IMR-90 (cell line): ENCODE results near the gene SLF2. TPM values are rescaled to one million over a fixed set of nuclear protein-coding genes. Genes with fewer than 3 reads are reported as not detected.

Source experiments
- ATAC-seq: fragments of 200-7000 bp; cut with Tn5 transposase; 2 replicates; pipeline ENCODE4 v1.9.1; 2020; ENCODE audit warnings: low read depth, mild to moderate bottlenecking, moderate library complexity
- BruUV-seq: library from RNA; stranded (reverse); fragments of 400-500 nt; replicated peaks from 2 replicates; lab custom pipeline; 2021; lab: Mats Ljungman, UMichigan
- CTCF ChIA-PET: fragments of 300-600 bp; formaldehyde crosslinking; extraction: SDS; loops from one replicate; lab custom pipeline; 2021; ENCODE audit warnings: antibody characterized with exemption; lab: Yijun Ruan, JAX
- POLR2A ChIA-PET: fragments of 300-600 bp; sonication (Branson Sonifier 250); formaldehyde crosslinking; loops from one replicate; lab custom pipeline; 2022; ENCODE audit warnings: antibody characterized with exemption; ENCODE audit not compliant: unreplicated experiment; lab: Charles Lee
- DNase-seq: peaks from one replicate; pipeline ENCODE4 v3.0.0; 2013
- H2AFZ ChIP-seq: replicated peaks from 2 replicates; pipeline ENCODE3; 2013; ENCODE audit warnings: low read length, mild to moderate bottlenecking; ENCODE audit not compliant: poor library complexity
- H2AK5ac ChIP-seq: 2 replicates; pipeline ENCODE4 v1.6.1; 2013; ENCODE audit warnings: low read depth, low read length, inconsistent platforms
- H2AK9ac ChIP-seq: replicated peaks from 2 replicates; pipeline ENCODE3; 2013; ENCODE audit warnings: mild to moderate bottlenecking, low read depth, low read length, moderate library complexity; ENCODE audit not compliant: poor library complexity
- H2BK120ac ChIP-seq: 2 replicates; pipeline ENCODE4 v1.6.1; 2013; ENCODE audit warnings: low read depth, low read length, inconsistent platforms
- H2BK15ac ChIP-seq: 3 replicates; pipeline ENCODE4 v1.6.1; 2013; ENCODE audit warnings: low read depth, low read length, inconsistent platforms
- H2BK20ac ChIP-seq: 2 replicates; pipeline ENCODE4 v1.6.1; 2013; ENCODE audit warnings: low read depth, mild to moderate bottlenecking, inconsistent platforms, low read length, moderate library complexity
- H2BK5ac ChIP-seq: 2 replicates; pipeline ENCODE4 v1.6.1; 2013; ENCODE audit warnings: mild to moderate bottlenecking, low read depth, low read length, inconsistent platforms; ENCODE audit not compliant: poor library complexity, severe bottlenecking
- H3K14ac ChIP-seq: replicated peaks from 2 replicates; pipeline ENCODE4 v1.6.1; 2013; ENCODE audit warnings: low read depth, low read length, inconsistent platforms
- H3K18ac ChIP-seq: 2 replicates; pipeline ENCODE4 v1.6.1; 2013; ENCODE audit warnings: low read depth, low read length, control low read depth
- H3K23ac ChIP-seq: 2 replicates; pipeline ENCODE4 v1.6.1; 2013; ENCODE audit warnings: low read depth, low read length, inconsistent platforms
- H3K27ac ChIP-seq: 2 replicates; pipeline ENCODE4 v1.5.1; 2013; ENCODE audit warnings: mild to moderate bottlenecking, control low read depth, low read length; ENCODE audit not compliant: insufficient read depth
- H3K27me3 ChIP-seq: 2 replicates; pipeline ENCODE4 v1.6.1; 2013; ENCODE audit warnings: low read length; ENCODE audit not compliant: control insufficient read depth, insufficient read depth
- H3K36me3 ChIP-seq: 2 replicates; pipeline ENCODE4 v1.6.1; 2013; ENCODE audit warnings: low read length, mixed read lengths; ENCODE audit not compliant: control insufficient read depth, insufficient read depth
- H3K4ac ChIP-seq: 2 replicates; pipeline ENCODE4 v1.6.1; 2013; ENCODE audit warnings: low read depth, low read length, inconsistent platforms
- H3K4me1 ChIP-seq: 2 replicates; pipeline ENCODE4 v1.6.1; 2013; ENCODE audit warnings: low read length, mixed read lengths; ENCODE audit not compliant: control insufficient read depth, insufficient read depth
- H3K4me2 ChIP-seq: 2 replicates; pipeline ENCODE4 v1.6.1; 2013; ENCODE audit warnings: low read depth, mild to moderate bottlenecking, control low read depth, low read length, moderate library complexity
- H3K4me3 ChIP-seq: 2 replicates; pipeline ENCODE4 v1.5.1; 2013; ENCODE audit warnings: low read depth, mild to moderate bottlenecking, control low read depth, low read length, moderate library complexity; ENCODE audit not compliant: insufficient read depth
- H3K56ac ChIP-seq: 2 replicates; pipeline ENCODE4 v1.6.1; 2013; ENCODE audit warnings: low read length, inconsistent platforms; ENCODE audit not compliant: insufficient read depth; ENCODE audit errors: extremely low read depth
- H3K79me1 ChIP-seq, 2 experiments: 2 replicates each; pipeline ENCODE4 v1.6.1; 2013; ENCODE audit warnings: low read length in 2 of 2, inconsistent platforms in 1 of 2, low read depth in 1 of 2
- H3K9ac ChIP-seq: 2 replicates; pipeline ENCODE4 v1.6.1; 2013; ENCODE audit warnings: low read depth, low read length, control low read depth
- H3K9me1 ChIP-seq: 2 replicates; pipeline ENCODE4 v1.6.1; 2013; ENCODE audit warnings: low read length, inconsistent platforms; ENCODE audit not compliant: insufficient read depth
- H3K9me3 ChIP-seq: 2 replicates; pipeline ENCODE4 v1.6.1; 2013; ENCODE audit warnings: low read length; ENCODE audit not compliant: control insufficient read depth, insufficient read depth
- H4K20me1 ChIP-seq: 2 replicates; pipeline ENCODE4 v1.6.1; 2013; ENCODE audit warnings: low read length, inconsistent platforms; ENCODE audit not compliant: insufficient read depth
- H4K5ac ChIP-seq: 2 replicates; pipeline ENCODE4 v1.6.1; 2013; ENCODE audit warnings: mild to moderate bottlenecking, low read depth, low read length, control low read depth
- H4K8ac ChIP-seq, 2 experiments: 2 replicates each; pipeline ENCODE4 v1.6.1; 2013; ENCODE audit warnings: low read depth in 2 of 2, low read length in 2 of 2, control low read depth in 1 of 2, inconsistent platforms in 1 of 2
- H4K91ac ChIP-seq: 2 replicates; pipeline ENCODE4 v1.6.1; 2013; ENCODE audit warnings: low read depth, low read length, inconsistent platforms; ENCODE audit not compliant: insufficient read depth
- BHLHE40 ChIP-seq: fragments of 150-350 bp; IDR thresholded peaks from 2 replicates; pipeline ENCODE4 v1.6.1; 2016; ENCODE audit warnings: mild to moderate bottlenecking, low read depth, low read length
- CEBPB ChIP-seq: IDR thresholded peaks from 2 replicates; pipeline ENCODE4 v1.6.1; 2012; ENCODE audit warnings: low read depth, low read length, improper control_type of control experiment
- CHD1 ChIP-seq: IDR thresholded peaks from 2 replicates; pipeline ENCODE4 v1.6.1; 2012; ENCODE audit warnings: low read depth, low read length, improper control_type of control experiment
- FOS ChIP-seq: fragments of 150-350 bp; IDR thresholded peaks from 2 replicates; pipeline ENCODE4 v1.6.1; 2016; ENCODE audit warnings: low read depth, low read length
- MAFK ChIP-seq: IDR thresholded peaks from 2 replicates; pipeline ENCODE4 v1.6.1; 2012; ENCODE audit warnings: low read depth, low read length, improper control_type of control experiment
- MAZ ChIP-seq: IDR thresholded peaks from 2 replicates; pipeline ENCODE4 v1.6.1; 2012; ENCODE audit warnings: low read depth, mild to moderate bottlenecking, low read length, improper control_type of control experiment, moderate library complexity, borderline replicate concordance
- MXI1 ChIP-seq: IDR thresholded peaks from 2 replicates; pipeline ENCODE4 v1.6.1; 2012; ENCODE audit warnings: low read depth, mild to moderate bottlenecking, low read length, moderate library complexity, borderline replicate concordance
- NFE2L2 ChIP-seq: fragments of 150-350 bp; IDR thresholded peaks from 2 replicates; pipeline ENCODE4 v1.6.1; 2016; ENCODE audit warnings: low read depth, mild to moderate bottlenecking, low read length
- POLR2A ChIP-seq: IDR thresholded peaks from 2 replicates; pipeline ENCODE4 v1.6.1; 2012; ENCODE audit warnings: mild to moderate bottlenecking, low read depth, low read length
- RAD21 ChIP-seq: IDR thresholded peaks from 2 replicates; pipeline ENCODE4 v1.6.1; 2012; ENCODE audit warnings: low read length, improper control_type of control experiment
- RCOR1 ChIP-seq: IDR thresholded peaks from 2 replicates; pipeline ENCODE4 v1.6.1; 2012; ENCODE audit warnings: mild to moderate bottlenecking, low read length, improper control_type of control experiment; ENCODE audit not compliant: insufficient replicate concordance
- RFX5 ChIP-seq: IDR thresholded peaks from 2 replicates; pipeline ENCODE4 v1.8.0; 2012; ENCODE audit warnings: low read depth, mild to moderate bottlenecking, low read length, moderate library complexity
- SMC3 ChIP-seq: fragments of 150-350 bp; IDR thresholded peaks from 2 replicates; pipeline ENCODE4 v1.6.1; 2016; ENCODE audit warnings: low read depth, mild to moderate bottlenecking, antibody characterized with exemption, low read length, moderate library complexity
- WGBS, 2 experiments: methylation state at CpG; one replicate each; pipeline versions ENCODE4 v1.1.5 to v1.1.7; 2013; ENCODE audit warnings: missing lambda C conversion rate in 2 of 2; ENCODE audit not compliant: insufficient read length in 1 of 2; ENCODE audit errors: extremely low coverage in 2 of 2; 5-methylcytosine and 5-hydroxymethylcytosine counted together
- dilution Hi-C: fragments of 300-500 bp; cut with HindIII; formaldehyde crosslinking; loops from one replicate; pipeline ENCODE4 v1.14.3; 2018; ENCODE audit warnings: low sequenced_read_pairs; ENCODE audit not compliant: unreplicated experiment
- in situ Hi-C: fragments of 300-500 bp; cut with MboI; formaldehyde crosslinking; loops from 3 replicates; pipeline ENCODE4 v1.14.3; 2019; ENCODE audit warnings: low sequenced_read_pairs, inconsistent platforms, mixed read lengths
- intact Hi-C: fragments of 100-400 bp; cut with micrococcal nuclease; formaldehyde crosslinking; loops from 2 replicates; pipeline ENCODE4 v1.10.0; 2022
- polyA plus RNA-seq, 3 experiments: library from polyadenylated mRNA; depleted of rRNA; stranded (reverse); fragments of >200 nt; gene quantifications; 2 replicates each; pipeline ENCODE4 v1.2.3, GENCODE V29; 2012; ENCODE audit warnings: low replicate concordance in 1 of 3
- total RNA-seq: library from RNA; depleted of rRNA; stranded (reverse); fragments of >200 nt; gene quantifications from 2 replicates; pipeline ENCODE4 v1.2.3, GENCODE V29; 2012
- TF ChIP-seq, protein P1 (sequence below): conservative IDR thresholded peaks from 2 replicates; pipeline ENCODE4 v1.5.1; 2012; ENCODE audit warnings: mild to moderate bottlenecking, low read depth, low read length, improper control_type of control experiment
- TF ChIP-seq, protein P2 (sequence below): fragments of 150-350 bp; IDR thresholded peaks from 2 replicates; pipeline ENCODE4 v1.6.1; 2017; ENCODE audit warnings: mild to moderate bottlenecking, antibody characterized with exemption, low read length, low read depth
- TF ChIP-seq, protein P3 (sequence below): fragments of 150-350 bp; IDR thresholded peaks from 2 replicates; pipeline ENCODE4 v1.6.1; 2016; ENCODE audit warnings: low read depth, mild to moderate bottlenecking, low read length, moderate library complexity, borderline replicate concordance

The SLF2 gene
- total and polyA plus RNA-seq, 2 of the 4 experiments (the other 2 are of a cell fraction): 8.5 to 21.7 TPM

DNA sequence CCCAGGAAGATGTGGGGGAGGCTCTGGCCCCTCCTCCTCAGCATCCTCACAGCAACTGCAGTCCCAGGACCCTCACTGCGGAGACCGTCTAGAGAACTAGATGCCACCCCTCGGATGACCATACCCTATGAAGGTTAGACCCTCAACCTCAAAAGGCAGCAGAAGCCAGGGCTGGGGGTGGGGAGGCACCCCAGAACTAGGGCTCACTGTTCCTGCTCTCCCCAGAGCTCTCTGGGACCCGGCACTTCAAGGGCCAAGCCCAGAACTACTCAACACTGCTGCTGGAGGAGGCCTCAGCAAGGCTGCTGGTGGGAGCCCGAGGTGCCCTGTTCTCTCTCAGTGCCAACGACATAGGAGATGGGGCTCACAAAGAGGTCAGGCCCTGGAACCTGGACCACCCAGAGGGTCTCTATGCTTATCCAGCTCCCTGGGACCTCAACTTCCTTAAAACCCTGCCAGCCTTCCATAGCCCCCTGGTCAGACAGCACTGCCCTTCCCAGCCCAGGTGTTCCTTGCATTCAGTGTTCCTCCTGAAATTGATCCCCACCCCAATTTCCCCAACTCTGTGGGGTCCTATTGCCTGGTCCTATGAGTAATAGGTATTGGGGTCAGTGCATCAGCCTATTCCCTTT is 60.3 kb downstream of the SLF2 start:
- H3K4ac ChIP-seq: no peak overlapping the region
- no peak overlapping the region for H2BK120ac ChIP-seq
- H3K9me1 ChIP-seq: peaks cover 11% of the 10 kb centered on the region; the same call in 1 of the 2 replicates
- no peak overlapping the region for H2AK5ac ChIP-seq
- no peaks in the 10 kb centered on the region for H3K79me1 ChIP-seq
- no peaks in the 10 kb centered on the region for H3K9me3 ChIP-seq
- dilution Hi-C loops (no loop called here), intact Hi-C loops (no loop called here), in situ Hi-C loops (no loop called here)
- no peak overlapping the region for H2BK20ac ChIP-seq
- no peaks in the 10 kb centered on the region; the same call in none of the 2 replicates for H4K20me1 ChIP-seq
- no peak overlapping the region for H3K18ac ChIP-seq
- WGBS, 2 experiments: 83% methylated on average over 3 of the region's 6 CpGs; no CpG with 5 or more reads in 1 of the 2 experiments
- CTCF ChIA-PET: no interaction called here
- H3K4me2 ChIP-seq: no peak overlapping the region
- DNase-seq: no peak
- no peak overlapping the region for H2AK9ac ChIP-seq
- H4K91ac ChIP-seq: no peak overlapping the region
- no peak overlapping the region for H3K27ac ChIP-seq
- no peak overlapping the region for H2BK5ac ChIP-seq
- no peak for ATAC-seq
- POLR2A ChIA-PET: no interaction called here
- no peak overlapping the region for H3K14ac ChIP-seq
- H3K23ac ChIP-seq: no peak overlapping the region
- H3K36me3 ChIP-seq: no peaks in the 10 kb centered on the region
- no peak overlapping the region for H3K4me3 ChIP-seq
- H3K9ac ChIP-seq: no peak overlapping the region
- no peak overlapping the region for H2BK15ac ChIP-seq
- H2AFZ ChIP-seq: no peak overlapping the region
- H3K4me1 ChIP-seq: peaks cover 6% of the 10 kb centered on the region
- H4K5ac ChIP-seq: no peak overlapping the region
- H3K27me3 ChIP-seq: no peaks in the 10 kb centered on the region
- TF ChIP-seq RCOR1: no peak
- TF ChIP-seq, protein P1, sequence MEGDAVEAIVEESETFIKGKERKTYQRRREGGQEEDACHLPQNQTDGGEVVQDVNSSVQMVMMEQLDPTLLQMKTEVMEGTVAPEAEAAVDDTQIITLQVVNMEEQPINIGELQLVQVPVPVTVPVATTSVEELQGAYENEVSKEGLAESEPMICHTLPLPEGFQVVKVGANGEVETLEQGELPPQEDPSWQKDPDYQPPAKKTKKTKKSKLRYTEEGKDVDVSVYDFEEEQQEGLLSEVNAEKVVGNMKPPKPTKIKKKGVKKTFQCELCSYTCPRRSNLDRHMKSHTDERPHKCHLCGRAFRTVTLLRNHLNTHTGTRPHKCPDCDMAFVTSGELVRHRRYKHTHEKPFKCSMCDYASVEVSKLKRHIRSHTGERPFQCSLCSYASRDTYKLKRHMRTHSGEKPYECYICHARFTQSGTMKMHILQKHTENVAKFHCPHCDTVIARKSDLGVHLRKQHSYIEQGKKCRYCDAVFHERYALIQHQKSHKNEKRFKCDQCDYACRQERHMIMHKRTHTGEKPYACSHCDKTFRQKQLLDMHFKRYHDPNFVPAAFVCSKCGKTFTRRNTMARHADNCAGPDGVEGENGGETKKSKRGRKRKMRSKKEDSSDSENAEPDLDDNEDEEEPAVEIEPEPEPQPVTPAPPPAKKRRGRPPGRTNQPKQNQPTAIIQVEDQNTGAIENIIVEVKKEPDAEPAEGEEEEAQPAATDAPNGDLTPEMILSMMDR: no peak
- TF ChIP-seq, protein P2, sequence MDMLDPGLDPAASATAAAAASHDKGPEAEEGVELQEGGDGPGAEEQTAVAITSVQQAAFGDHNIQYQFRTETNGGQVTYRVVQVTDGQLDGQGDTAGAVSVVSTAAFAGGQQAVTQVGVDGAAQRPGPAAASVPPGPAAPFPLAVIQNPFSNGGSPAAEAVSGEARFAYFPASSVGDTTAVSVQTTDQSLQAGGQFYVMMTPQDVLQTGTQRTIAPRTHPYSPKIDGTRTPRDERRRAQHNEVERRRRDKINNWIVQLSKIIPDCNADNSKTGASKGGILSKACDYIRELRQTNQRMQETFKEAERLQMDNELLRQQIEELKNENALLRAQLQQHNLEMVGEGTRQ: no peak
- no peak for TF ChIP-seq NFE2L2
- TF ChIP-seq, protein P3, sequence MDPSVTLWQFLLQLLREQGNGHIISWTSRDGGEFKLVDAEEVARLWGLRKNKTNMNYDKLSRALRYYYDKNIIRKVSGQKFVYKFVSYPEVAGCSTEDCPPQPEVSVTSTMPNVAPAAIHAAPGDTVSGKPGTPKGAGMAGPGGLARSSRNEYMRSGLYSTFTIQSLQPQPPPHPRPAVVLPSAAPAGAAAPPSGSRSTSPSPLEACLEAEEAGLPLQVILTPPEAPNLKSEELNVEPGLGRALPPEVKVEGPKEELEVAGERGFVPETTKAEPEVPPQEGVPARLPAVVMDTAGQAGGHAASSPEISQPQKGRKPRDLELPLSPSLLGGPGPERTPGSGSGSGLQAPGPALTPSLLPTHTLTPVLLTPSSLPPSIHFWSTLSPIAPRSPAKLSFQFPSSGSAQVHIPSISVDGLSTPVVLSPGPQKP: no peak
- TF ChIP-seq BHLHE40: no peak
- no peak for TF ChIP-seq RAD21
- no peak for TF ChIP-seq CHD1
- no peak for TF ChIP-seq MAZ
- TF ChIP-seq FOS: no peak
- TF ChIP-seq MXI1: no peak
- no peak for TF ChIP-seq MAFK
- no peak for TF ChIP-seq SMC3
- TF ChIP-seq CEBPB: no peak
- no peak for TF ChIP-seq RFX5
- TF ChIP-seq POLR2A: no peak
- no TSS peak for BruUV-seq
- H3K56ac ChIP-seq: no peak overlapping the region
- H4K8ac ChIP-seq: no peak overlapping the region
